Limb (tissue), 2 donors: Measurements from ENCODE around the gene TAF1B.
"Not testable (repeated sequence)": the region's sequence is repeated elsewhere in the genome, so short reads cannot be mapped to it uniquely, and the experiment has no call there.

ENCODE experiments used
- DNase-seq, 2 donors: peaks; one replicate each; pipeline ENCODE4 v3.0.0-alpha.2; 2016; ENCODE audit errors: extremely low spot score in 2 of 2

TAF1B gene

DNA sequence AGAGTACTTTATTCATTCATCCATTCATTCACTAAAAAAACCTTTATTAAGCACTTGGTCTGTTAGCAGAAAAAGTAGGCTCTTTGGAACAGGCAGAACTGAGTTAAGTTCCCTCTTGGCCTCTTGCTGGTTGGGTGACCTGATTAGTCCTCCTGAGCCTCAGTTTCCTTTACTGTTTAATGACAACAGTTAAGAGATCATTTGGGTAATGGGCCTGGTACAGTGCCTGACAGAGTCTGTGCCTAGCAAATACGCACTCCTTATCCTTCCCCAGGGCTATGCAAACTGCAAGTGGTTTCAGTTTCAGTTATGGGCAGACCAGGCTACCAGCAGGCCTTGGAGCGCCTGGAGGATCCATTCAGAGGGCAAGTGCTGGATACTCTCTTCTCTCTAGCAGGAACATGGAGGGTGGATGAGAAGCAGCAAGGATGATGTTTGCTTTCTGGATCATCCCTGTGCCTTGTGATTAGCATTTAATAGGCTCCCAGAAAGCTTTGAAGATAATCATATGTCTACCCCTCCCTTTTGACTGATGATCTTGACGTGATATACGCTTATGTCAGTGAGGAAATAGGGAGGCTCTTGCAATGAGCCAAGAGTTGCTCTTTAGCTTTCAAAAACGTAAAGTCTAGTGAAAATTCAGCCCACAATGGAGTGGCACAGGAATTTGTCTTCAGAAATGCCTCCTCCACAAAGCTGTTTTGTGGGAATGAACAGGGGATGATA lies 12.4 kb upstream of the TAF1B start:
- DNase-seq, result no peak

DNA sequence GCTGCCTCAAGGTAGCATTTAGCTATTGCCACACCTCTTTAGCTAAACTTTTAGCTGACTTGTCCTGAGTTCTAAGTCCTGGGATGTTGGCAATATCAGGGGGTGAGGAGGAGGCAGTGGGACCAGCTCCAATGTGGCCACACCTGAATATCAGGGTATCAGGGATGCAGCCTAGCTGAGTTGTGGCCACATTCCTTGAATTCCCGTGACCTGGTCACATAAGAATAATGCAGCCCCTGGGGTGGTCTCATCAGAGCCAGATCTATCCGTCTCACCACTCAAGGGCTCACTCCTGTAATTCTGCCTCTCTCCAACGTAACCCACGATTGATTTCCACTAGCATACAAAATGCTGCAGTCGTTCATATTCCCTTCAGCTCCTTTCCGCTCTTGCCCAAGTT lies 11.6 kb upstream of the TAF1B start:
- no peak for DNase-seq

DNA sequence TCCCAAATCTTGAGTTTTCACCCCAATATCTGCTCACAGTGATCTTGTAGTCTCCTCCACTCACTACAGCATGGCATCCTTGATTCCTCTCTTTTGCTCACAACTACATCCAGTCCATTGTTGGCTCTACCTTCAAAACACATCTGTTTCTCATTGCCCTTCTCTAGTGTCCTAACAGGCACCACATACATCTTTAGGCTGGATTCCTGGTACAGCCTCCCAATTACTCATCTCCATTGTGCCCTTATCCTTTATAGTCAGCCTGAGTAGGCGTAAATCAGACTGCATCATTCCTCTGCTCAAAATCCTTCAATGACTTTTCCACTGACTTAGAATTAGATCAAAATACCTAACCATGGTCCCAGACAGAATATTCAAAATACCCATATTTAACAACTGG lies 10.7 kb upstream of the TAF1B start:
- DNase-seq, result no peak

DNA sequence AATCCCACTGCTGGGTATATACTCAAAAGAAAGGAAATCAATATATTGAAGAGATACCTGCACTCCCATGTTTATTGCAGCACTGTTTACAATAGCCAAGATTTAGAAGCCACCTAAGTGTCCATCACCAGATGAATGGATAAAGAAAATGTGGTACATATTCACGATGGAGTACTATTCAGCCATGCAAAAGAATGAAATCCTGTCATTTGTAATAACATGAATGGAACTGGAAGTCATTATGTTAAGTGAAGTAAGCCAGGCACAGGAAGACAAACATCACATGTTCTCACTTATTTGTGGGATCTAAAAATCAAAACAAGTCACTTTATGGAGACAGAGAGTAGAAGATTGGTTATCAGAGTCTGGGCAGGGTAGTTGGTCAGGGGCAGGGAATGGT lies 8.2 kb upstream of the TAF1B start:
- not testable (repeated sequence) for DNase-seq

DNA sequence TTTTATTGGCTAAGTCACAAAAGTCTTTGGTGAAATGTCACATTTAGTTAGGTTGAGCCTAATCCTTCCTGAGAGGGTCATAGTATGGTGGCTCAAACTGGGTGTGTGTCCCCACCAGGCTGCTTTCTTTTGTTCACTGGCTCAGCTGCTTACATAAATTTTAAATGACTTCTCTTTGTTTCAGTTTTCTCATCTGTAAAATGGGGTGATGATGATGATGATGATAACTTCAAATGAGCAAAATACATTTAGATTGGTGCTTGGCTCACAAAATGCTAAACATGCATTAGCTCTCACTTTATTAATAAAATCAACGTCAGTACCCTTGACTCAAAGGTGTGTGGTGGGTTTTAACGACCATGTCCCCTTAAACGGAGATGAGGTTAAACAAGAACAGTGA lies 7.2 kb upstream of the TAF1B start:
- DNase-seq, result no peak

DNA sequence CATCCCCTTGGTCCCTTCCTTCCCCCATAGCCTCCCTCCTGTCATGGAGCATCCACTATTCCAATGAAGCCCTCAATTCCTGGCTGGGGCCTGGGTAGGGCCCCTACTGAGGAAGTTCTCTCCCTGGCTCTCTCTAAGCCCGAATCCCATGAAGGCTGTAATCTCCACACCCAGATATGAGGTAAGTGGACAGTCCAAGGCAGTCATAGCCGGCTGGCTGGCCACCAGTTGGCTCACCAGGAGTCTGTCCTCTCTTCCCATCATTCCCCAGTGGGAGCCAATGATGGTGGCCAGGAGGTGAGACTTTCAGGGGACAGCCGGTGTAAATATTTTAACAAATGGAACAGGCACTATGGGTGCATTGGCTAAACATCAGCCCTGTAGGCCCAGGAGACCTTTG lies 6.8 kb upstream of the TAF1B start:
- no peak for DNase-seq

DNA sequence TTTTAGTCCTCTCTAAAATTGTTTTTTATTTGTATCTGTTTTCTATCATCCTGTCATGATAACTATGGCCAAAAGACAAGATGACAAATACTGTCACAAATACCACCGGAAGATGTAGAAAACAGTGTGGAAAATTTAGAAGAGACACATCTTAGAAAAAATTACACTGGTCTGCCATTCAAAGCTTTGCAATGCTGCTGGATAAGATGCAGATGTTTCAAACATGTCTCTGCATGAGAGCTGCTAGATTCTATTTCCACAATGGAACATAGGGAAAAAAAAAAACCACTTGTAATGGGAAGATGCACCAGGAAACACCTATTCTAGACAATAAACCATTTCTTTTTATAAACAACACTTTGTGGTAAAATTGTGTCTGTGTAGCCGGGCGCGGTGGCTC lies 5.8 kb upstream of the TAF1B start:
- no peak for DNase-seq

DNA sequence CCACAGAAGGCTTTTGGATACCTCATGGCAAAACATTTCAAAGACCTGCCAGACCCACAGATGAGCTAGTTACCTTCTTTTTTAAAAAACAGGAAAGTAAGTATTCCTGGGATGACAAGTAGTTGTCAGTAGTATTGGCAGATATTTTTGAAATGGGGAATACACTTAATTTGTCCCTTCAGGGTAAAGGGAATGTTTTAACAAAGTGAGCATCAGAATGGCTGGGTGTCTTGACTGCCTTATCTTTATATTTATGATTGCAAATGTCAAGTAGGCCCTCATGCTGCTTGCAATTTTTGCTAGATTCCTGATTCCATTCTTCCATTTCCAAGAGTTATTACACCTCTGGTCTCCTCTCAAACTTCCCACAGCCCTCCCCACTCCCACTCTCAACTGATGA lies 4.9 kb upstream of the TAF1B start:
- DNase-seq, result no peak

DNA sequence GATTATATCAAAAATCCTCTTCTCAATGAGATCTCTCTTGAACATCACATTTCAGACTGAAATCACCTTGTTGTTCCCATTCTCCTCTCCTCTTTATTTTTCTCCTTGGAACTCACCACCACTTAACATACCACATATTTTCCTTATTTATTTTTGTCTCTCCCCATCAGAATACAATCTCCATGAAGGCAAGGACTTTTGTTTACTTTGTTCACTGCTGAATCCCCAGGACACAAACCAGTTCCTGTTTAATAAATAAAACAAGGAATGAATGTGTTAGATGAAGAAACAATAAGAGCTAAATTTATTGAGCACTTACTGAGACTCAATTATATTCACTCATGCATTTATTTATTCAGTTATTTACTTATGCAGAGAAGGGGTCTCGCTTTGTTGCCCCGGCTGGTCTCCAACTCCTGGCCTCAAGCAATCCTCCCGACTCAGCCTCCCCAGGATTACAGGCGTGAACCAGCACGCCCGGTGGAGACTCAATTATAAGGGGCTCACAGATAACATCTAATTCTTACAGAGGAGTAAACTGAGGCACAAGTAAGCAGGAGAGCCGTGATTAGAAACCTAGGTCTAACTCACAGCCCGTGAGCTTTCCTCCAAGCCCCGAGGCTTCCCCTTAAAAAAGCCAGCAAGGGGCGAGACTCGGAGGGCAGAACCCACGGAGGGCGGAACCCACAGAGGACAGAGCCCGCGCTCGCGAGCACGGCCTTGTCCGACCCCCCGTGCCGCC lies 616 bp upstream of the TAF1B start:
- no peak for DNase-seq

DNA sequence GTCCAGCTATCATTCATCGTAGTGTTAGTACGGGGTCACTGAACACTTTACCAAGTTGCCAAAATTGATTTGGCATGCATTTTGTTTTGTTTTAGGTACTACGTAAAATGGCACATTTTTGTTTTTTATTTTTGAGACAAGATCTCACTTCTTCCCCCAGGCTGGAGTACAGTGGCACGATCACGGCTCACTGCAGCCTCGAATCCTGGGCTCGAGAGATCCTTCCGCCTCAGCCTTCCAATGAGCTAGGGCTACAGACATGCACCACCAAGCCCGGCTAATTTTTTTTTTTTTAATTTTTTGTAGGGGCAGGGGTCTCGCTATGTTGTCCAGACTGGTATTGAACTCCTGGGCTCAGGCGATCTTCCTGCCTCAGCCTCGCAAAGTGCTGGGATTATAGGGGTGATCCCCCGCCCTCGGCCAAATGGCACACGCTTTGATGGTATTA lies 786 bp downstream of the TAF1B start:
- no peak for DNase-seq

DNA sequence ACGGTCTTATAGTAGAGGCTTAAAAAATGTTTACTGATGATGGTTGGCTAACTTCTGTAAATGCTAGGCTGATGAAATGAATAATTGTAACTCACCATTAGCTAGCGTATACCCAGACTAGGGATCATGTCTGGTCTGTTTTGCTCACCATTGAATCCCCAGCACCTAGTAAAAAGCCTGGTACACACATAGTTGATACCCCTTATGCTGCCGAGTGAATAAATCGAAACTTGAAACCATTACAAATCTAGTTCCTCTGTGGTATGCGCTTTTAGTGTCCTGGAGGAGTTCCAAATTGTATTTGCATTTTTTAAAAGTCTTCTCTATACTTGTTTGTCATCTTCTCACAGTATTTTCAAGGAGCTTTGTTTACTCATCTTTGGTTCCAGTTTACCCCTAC lies 1.3 kb downstream of the TAF1B start:
- no peak for DNase-seq

DNA sequence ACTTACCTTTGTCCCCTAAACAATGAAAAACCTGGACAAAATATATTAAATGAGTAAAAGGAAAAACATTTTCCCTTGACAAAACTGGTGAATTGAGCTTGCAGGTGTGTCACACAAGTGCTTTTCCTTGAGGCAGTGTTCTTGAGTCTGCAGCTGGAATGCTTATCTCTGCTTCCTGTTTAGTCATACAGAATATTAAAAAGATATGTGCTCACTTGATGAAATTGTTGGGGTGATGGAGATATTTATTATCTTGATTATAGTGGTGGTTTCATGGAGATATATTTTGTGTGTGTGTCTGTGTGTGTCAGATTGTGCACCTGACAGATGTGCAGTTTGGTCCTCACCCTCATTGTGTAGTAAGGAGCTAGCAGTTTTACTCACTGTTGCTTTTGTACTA lies 3.3 kb downstream of the TAF1B start:
- DNase-seq, result no peak

DNA sequence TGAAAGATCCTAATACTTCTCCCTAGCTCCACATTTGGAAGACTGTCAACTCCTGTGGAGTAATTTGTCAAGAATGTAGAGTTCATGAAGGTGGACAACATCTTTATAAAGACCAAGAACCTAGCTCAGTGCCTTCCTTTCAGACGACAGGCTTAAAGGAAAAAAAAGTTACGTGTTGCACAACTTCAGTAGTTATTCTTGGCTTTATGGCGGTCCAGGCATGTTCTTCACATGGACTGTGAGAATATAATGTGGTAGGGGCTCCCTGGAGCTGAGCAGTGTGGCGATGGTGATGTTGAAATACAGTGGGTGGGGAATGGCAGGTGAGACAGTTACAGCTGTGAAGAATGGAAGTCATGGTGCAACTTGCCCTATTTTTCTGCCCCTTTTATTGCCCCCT lies 3.9 kb downstream of the TAF1B start:
- DNase-seq, result no peak

DNA sequence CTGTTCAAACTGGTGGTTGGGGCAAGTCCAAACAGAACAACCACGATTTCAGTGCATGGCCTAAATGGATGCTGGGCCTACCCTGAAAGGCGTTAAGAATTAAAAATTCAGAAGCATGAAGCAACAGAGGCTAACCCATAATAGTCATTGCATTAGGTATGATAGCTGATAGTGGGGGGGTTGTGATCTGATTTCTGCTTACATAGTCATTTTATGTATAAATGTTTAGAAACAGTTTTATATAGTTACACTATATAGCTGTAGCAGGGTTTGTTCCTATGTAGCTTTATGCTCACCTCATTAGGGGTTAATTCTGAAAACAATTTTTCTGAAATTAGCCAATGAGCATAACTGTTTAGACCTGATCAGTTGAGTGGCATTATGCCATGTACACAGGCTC lies 9.6 kb downstream of the TAF1B start:
- DNase-seq, result no peak

DNA sequence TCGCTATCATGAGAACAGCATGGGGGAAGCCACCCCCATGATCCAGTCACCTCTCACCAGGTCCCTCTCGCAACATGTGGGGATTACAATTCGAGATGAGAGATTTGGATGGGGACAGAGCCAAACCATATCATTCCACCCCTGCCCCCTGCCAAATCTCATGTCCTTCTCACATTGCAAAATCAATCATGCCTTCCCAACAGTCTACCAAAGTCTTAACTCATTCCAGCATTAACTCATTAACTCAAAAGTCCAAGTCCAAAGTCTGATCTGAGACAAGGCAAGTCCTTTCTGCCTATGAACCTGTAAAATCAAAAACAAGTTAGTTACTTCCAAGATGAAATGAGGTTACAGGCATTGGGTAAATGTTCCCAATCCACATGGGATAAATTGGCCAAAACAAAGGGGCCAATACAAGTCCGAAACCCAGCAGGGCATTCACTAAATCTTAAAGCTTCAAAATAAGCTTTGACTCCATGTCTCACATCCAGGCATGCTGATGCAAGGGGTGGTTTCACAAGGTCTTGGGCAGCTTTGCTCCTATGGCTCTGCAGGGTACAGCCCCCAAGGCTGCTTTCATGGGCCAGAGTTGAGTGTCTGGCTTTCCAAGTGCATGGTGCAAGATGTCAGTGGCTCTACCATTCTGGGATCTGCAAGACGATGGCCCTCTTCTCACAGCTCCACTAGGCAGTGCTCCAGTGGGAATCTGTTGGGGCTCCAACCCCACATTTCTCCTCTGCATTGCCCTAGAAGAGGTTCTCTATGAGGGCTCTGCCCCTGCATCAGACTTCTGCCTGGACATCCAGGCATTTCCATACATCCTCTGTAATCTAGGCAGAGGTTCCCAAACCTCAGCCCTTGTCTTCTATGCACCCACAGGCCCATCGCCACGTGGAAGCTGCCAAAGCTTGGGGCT lies 14.8 kb downstream of the TAF1B start:
- DNase-seq, result no peak

DNA sequence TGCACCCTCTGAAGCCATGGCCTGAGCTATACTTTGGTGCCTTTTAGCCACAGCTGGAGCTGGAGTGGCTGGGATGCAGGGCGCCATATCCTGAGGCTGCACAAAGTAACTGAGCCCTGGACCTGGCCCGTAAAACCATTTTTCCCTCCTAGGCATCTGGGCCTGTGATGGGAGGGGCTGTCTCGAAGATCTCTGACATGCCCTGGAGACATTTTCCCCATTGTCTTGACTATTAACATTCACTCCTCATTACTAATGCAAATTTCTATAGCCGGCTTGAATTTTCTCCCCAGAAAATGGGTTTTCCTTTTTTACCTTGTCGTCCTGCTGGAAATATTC lies 15.4 kb downstream of the TAF1B start:
- DNase-seq, result no peak

DNA sequence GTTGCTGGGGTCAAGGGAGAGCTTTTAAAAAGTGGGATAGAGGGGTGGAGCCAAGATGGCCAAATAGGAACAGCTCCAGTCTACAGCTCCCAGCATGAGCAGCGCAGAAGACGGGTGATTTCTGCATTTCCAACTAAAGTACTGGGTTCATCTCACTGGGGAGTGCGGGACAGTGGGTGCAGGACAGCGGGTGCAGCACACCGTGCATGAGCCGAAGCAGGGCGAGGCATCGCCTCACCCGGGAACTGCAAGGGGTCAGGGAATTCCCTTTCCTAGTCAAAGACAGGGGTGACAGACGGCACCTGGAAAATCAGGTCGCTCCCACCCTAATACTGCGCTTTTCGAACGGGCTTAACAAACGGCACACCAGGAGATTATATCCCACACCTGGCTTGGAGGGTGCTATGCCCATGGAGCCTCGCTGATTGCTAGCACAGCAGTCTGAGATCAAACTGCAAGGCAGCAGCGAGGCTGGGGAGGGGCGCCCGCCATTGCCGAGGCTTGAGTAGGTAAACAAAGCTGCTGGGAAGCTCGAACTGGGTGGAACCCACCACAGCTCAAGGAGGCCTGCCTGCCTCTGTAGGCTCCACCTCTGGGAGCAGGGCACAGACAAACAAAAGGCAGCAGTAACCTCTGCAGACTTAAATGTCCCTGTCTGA lies 17.8 kb downstream of the TAF1B start:
- DNase-seq, result not testable (repeated sequence)

DNA sequence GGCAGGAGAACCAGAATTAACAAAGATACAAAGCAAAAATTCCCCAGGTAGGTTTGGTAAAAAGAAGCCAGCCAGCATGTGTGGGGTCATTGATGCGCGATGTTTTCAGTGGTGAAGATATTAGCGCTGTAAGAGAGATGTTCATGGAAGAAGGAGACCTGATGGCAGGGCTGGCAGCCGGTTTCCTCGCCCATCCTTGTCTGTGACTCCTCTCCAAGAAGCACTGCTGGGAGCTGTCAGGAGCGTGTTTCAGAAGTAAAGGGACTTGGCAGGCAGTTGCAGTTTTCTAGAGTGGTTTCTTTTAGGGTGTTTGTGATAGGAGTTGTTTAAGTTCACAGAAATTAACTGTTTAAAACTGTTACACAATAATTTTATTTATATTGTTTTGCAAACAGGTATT lies 24.6 kb downstream of the TAF1B start:
- no peak for DNase-seq

DNA sequence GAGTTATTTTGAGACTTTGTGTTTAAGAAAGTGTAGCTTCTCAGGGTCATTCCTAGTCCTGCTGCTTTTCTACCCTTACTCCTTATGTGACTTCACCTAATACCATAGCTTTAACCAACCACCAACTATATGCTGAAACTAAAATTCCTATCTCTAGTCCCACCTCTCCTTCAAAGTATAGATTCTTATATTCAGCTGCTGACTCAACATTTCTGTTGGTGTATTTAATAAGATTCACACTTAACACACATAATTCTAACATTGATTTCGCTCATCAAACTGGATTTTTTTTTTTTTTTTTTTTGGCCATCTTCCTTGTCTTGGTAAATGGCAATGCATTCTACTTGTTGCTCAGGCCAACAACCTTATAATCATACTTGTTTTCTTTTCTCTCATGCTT lies 30.1 kb downstream of the TAF1B start:
- DNase-seq, result no peak

DNA sequence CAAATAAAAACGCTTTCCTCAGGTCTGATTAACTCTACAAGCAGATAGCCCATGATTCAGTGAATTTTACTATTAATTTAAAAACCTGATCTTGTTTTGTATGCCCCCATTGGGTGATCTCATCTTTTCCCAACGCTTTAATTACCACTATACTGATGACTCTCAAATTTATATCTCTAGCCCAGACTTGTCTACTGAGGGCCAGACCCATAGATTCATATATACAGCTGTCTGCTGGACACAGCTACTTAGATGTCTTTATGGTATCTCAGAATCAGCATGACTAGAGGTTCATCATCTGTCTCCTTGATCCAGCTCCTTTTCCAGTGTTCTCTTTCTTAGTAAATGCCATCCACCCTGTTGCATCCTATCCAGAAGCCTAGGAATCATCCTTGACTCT lies 33.8 kb downstream of the TAF1B start:
- no peak for DNase-seq

DNA sequence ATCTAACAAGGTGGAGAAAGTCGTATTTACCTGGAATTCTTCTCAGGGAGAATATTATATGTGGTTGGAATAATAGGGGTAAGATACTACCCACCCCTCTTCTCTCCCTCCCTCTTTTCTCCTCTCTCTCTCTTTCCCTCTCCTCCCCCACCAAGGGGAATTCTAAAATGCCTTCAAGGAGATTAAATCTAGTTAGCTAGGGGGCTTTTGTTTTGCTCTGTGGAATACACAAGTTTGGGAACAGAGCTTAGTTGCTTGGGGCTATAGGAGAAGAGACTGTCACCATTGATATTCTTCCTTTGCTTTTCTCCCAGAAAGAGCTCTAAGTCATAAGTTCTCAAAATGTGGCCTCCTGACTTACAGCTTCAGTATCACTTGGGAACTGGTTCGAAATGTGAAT lies 34.5 kb downstream of the TAF1B start:
- no peak for DNase-seq
